AG04449 (cell line): ENCODE measurements around the gene F2R.

Source experiments
- CTCF ChIA-PET: fragments of 350-600 bp; formaldehyde crosslinking; extraction: SDS; loops from one replicate; lab custom pipeline; 2021; ENCODE audit warnings: antibody characterized with exemption; lab: Yijun Ruan, JAX
- POLR2A ChIA-PET: fragments of 400-600, 350-600 bp; formaldehyde crosslinking; extraction: SDS; loops from one replicate; lab custom pipeline; 2020; ENCODE audit warnings: antibody characterized with exemption, inconsistent platforms; lab: Yijun Ruan, JAX
- DNase-seq: peaks from one replicate; pipeline ENCODE4 v3.0.0-alpha.2; 2010; ENCODE audit warnings: low read depth, low spot score
- H3K4me3 ChIP-seq: 2 replicates; pipeline ENCODE4 v1.5.1; 2011; ENCODE audit warnings: low read depth, mild to moderate bottlenecking, control low read depth, low read length
- CTCF ChIP-seq: IDR thresholded peaks from one replicate; pipeline ENCODE4 v1.5.1; 2011; ENCODE audit warnings: mild to moderate bottlenecking, moderate library complexity, low read length, control low read depth, inconsistent platforms; ENCODE audit not compliant: insufficient read depth; ENCODE audit errors: missing control alignments

F2R gene

GRCh38 chr5:76709762-76710161, 6.2 kb upstream of the F2R start:
- H3K4me3 ChIP-seq, result no peak overlapping the region
- DNase-seq, result no peak
- no peak for TF ChIP-seq CTCF
- CTCF ChIA-PET, result interaction anchor here (1.2 to 2.0 kb wide), 3 partner anchors 13 to 67 kb away, joined by 3 to 7 read pairs (median 3); no protein-coding TSS in a partner anchor
- POLR2A ChIA-PET, result interaction anchor here (1.9 kb wide), 1 partner anchor 20 kb away, joined by 8 read pairs; no protein-coding TSS in a partner anchor

GRCh38 chr5:76710991-76711390, 4.9 kb upstream of the F2R start:
- POLR2A ChIA-PET, result no interaction called here
- CTCF ChIA-PET, result interaction anchor here (1.5 to 2.0 kb wide), 2 partner anchors 64 to 66 kb away, joined by 3 to 7 read pairs; no protein-coding TSS in a partner anchor
- DNase-seq, result no peak
- TF ChIP-seq CTCF, result no peak
- no peak overlapping the region for H3K4me3 ChIP-seq

- ChIA-PET POLR2A (no interaction called here), CTCF (interaction anchor here (1.0 to 2.3 kb wide), 4 partner anchors 12 to 79 kb away, joined by 3 to 9 read pairs (median 6); no protein-coding TSS in a partner anchor)
- no peak for TF ChIP-seq CTCF
- no peak for DNase-seq
- H3K4me3 ChIP-seq, result peak overlapping the region; percentile 87
These were observed 1.0 kb upstream of the F2R start for GRCh38 chr5:76714751-76715485.

GRCh38 chr5:76715486-76715735, 515 bp upstream of the F2R start:
- TF ChIP-seq CTCF, result no peak
- ChIA-PET CTCF (interaction anchor here (1.0 to 2.3 kb wide), 4 partner anchors 12 to 78 kb away, joined by 3 to 9 read pairs (median 6); no protein-coding TSS in a partner anchor), POLR2A (no interaction called here)
- H3K4me3 ChIP-seq, result peak overlapping the region; percentile 87
- no peak for DNase-seq

GRCh38 chr5:76716456-76717157, 681 bp downstream of the F2R start:
- H3K4me3 ChIP-seq, result peak overlapping the region; percentile 87
- ChIA-PET CTCF (interaction anchor here (1.0 to 2.3 kb wide), 7 partner anchors 21 to 109 kb away, joined by 3 to 8 read pairs (median 3); no protein-coding TSS in a partner anchor), POLR2A (no interaction called here)
- no peak for TF ChIP-seq CTCF
- no peak for DNase-seq
